ENCODE results near the gene FGD4.
"Not testable (repeated sequence)": the region's sequence is repeated elsewhere in the genome, so short reads cannot be mapped to it uniquely, and the experiment has no call there.

FGD4 gene

GRCh38 chr12:32509328-32510091, 110.2 kb downstream of the FGD4 start:
- TF ChIP-seq CTCF (IDR thresholded peaks at IDR 0.05; ENCODE audit: extremely low read depth, missing control alignments), result no peak
- no peak for DNase-seq (ENCODE audit: low spot score)

GRCh38 chr12:32511976-32512375, 112.6 kb downstream of the FGD4 start:
- DNase-seq (ENCODE audit: low spot score), result not testable (repeated sequence)

GRCh38 chr12:32512379-32512778, 113.0 kb downstream of the FGD4 start:
- no peak for DNase-seq (ENCODE audit: low spot score)
- TF ChIP-seq CTCF (IDR thresholded peaks at IDR 0.05; ENCODE audit: extremely low read depth, missing control alignments), result no peak

GRCh38 chr12:32512910-32513309, 113.6 kb downstream of the FGD4 start:
- DNase-seq (ENCODE audit: low spot score), result no peak
- no peak for TF ChIP-seq CTCF (IDR thresholded peaks at IDR 0.05; ENCODE audit: extremely low read depth, missing control alignments)

- no peak for TF ChIP-seq CTCF (IDR thresholded peaks at IDR 0.05; ENCODE audit: extremely low read depth, missing control alignments)
- no peak for DNase-seq (ENCODE audit: low spot score)
Measured at GRCh38 chr12:32515137-32515873, 115.9 kb downstream of the FGD4 start.

GRCh38 chr12:32516230-32516629, 116.9 kb downstream of the FGD4 start:
- TF ChIP-seq CTCF (IDR thresholded peaks at IDR 0.05; ENCODE audit: extremely low read depth, missing control alignments), result no peak
- no peak for DNase-seq (ENCODE audit: low spot score)

- no peak for TF ChIP-seq CTCF (IDR thresholded peaks at IDR 0.05; ENCODE audit: extremely low read depth, missing control alignments)
- DNase-seq (ENCODE audit: low spot score), result no peak
Measured at GRCh38 chr12:32517966-32518365, 118.6 kb downstream of the FGD4 start.

All from GM20000 (cell line).